ENCODE results near the gene GIMAP1.

The GIMAP1 gene

GRCh38 chr7:150753826-150754603 lies 37.6 kb downstream of the GIMAP1 start:
- Histone ChIP-seq H2AFZ (ENCODE audit: low read depth) (no peak overlapping the region), H3K9ac (no peak overlapping the region), H4K20me1 (ENCODE audit: insufficient read depth) (no peaks in the 10 kb centered on the region), H3K27me3 (ENCODE audit: insufficient read depth, low read depth) (no peaks in the 10 kb centered on the region), H3K4me2 (no peak overlapping the region), H3K4me1 (ENCODE audit: low read depth, poor library complexity, severe bottlenecking) (no peaks in the 10 kb centered on the region), H3K79me2 (ENCODE audit: insufficient read depth, low read depth) (no peaks in the 10 kb centered on the region), H3K36me3 (ENCODE audit: insufficient read depth) (no peaks in the 10 kb centered on the region), H3K27ac (no peak overlapping the region), H3K4me3 (IDR thresholded peaks at IDR 0.05; ENCODE audit: insufficient read depth, low read depth, low read length) (no peak overlapping the region)
- peak; percentile 45; the same call in 1 of the 2 replicates for TF ChIP-seq CTCF (conservative IDR thresholded peaks at IDR 0.05; ENCODE audit: low read depth, low read length)

- Histone ChIP-seq H3K79me2 (ENCODE audit: insufficient read depth, low read depth) (no peaks in the 10 kb centered on the region), H3K4me1 (ENCODE audit: low read depth, poor library complexity, severe bottlenecking) (no peaks in the 10 kb centered on the region), H3K27me3 (ENCODE audit: insufficient read depth, low read depth) (no peaks in the 10 kb centered on the region), H3K4me3 (IDR thresholded peaks at IDR 0.05; ENCODE audit: insufficient read depth, low read depth, low read length) (no peak overlapping the region), H3K9ac (no peak overlapping the region), H3K36me3 (ENCODE audit: insufficient read depth) (no peaks in the 10 kb centered on the region), H3K4me2 (no peak overlapping the region), H4K20me1 (ENCODE audit: insufficient read depth) (no peaks in the 10 kb centered on the region; the same call in 1 of the 2 replicates), H2AFZ (ENCODE audit: low read depth) (no peak overlapping the region), H3K27ac (no peak overlapping the region)
- TF ChIP-seq CTCF (conservative IDR thresholded peaks at IDR 0.05; ENCODE audit: low read depth, low read length): no peak
These were observed 38.5 kb downstream of the GIMAP1 start for GRCh38 chr7:150754951-150755350.

- Histone ChIP-seq H3K4me1 (ENCODE audit: low read depth, poor library complexity, severe bottlenecking) (no peaks in the 10 kb centered on the region), H3K4me2 (no peak overlapping the region), H3K27me3 (ENCODE audit: insufficient read depth, low read depth) (no peaks in the 10 kb centered on the region), H3K79me2 (ENCODE audit: insufficient read depth, low read depth) (no peaks in the 10 kb centered on the region), H4K20me1 (ENCODE audit: insufficient read depth) (no peaks in the 10 kb centered on the region; the same call in 1 of the 2 replicates), H2AFZ (ENCODE audit: low read depth) (no peak overlapping the region), H3K4me3 (IDR thresholded peaks at IDR 0.05; ENCODE audit: insufficient read depth, low read depth, low read length) (no peak overlapping the region), H3K27ac (no peak overlapping the region), H3K36me3 (ENCODE audit: insufficient read depth) (no peaks in the 10 kb centered on the region), H3K9ac (no peak overlapping the region)
- TF ChIP-seq CTCF (conservative IDR thresholded peaks at IDR 0.05; ENCODE audit: low read depth, low read length): no peak
These were observed 39.2 kb downstream of the GIMAP1 start for GRCh38 chr7:150755473-150756099.

- Histone ChIP-seq H3K4me2 (no peak overlapping the region), H3K4me1 (ENCODE audit: low read depth, poor library complexity, severe bottlenecking) (no peaks in the 10 kb centered on the region), H2AFZ (ENCODE audit: low read depth) (no peak overlapping the region), H3K27me3 (ENCODE audit: insufficient read depth, low read depth) (no peaks in the 10 kb centered on the region), H3K36me3 (ENCODE audit: insufficient read depth) (no peaks in the 10 kb centered on the region), H4K20me1 (ENCODE audit: insufficient read depth) (no peaks in the 10 kb centered on the region; the same call in 1 of the 2 replicates), H3K9ac (no peak overlapping the region), H3K4me3 (IDR thresholded peaks at IDR 0.05; ENCODE audit: insufficient read depth, low read depth, low read length) (no peak overlapping the region), H3K27ac (no peak overlapping the region), H3K79me2 (ENCODE audit: insufficient read depth, low read depth) (no peaks in the 10 kb centered on the region)
- no peak for TF ChIP-seq CTCF (conservative IDR thresholded peaks at IDR 0.05; ENCODE audit: low read depth, low read length)
These were observed 39.8 kb downstream of the GIMAP1 start for GRCh38 chr7:150756166-150756565.

All from KMS-11 (cell line).